Natural killer cell (primary cell): ENCODE data around the gene NCOA1. TPM values are rescaled to one million over a fixed set of nuclear protein-coding genes. Genes with fewer than 3 reads are reported as not detected.

Experiments
- ATAC-seq, 3 donors: fragments of 150-1000 bp in 2 of 3; fragments of 200-7000 bp in 1 of 3; cut with Tn5 transposase; 1 replicate in 1 of 3; 2 replicates in 2 of 3; pipeline ENCODE4 v1.10.0; 2021; ENCODE audit warnings: mild to moderate bottlenecking in 2 of 3, moderate library complexity in 2 of 3
- DNase-seq, 2 donors: peaks; one replicate each; pipeline versions ENCODE4 v3.0.0 to v3.0.0-alpha.2; 2013 to 2021; ENCODE audit warnings: mixed read lengths in 1 of 2
- H3K27ac ChIP-seq: one replicate; pipeline ENCODE4 v1.5.1; 2013; ENCODE audit warnings: mild to moderate bottlenecking, low read length
- H3K27me3 ChIP-seq: one replicate; pipeline ENCODE4 v1.6.1; 2013; ENCODE audit warnings: low read length; ENCODE audit not compliant: control insufficient read depth, insufficient read depth
- H3K36me3 ChIP-seq: one replicate; pipeline ENCODE4 v1.6.1; 2013; ENCODE audit warnings: low read length; ENCODE audit not compliant: control insufficient read depth, insufficient read depth
- H3K4me1 ChIP-seq: one replicate; pipeline ENCODE4 v1.6.1; 2013; ENCODE audit warnings: low read length; ENCODE audit not compliant: control insufficient read depth, insufficient read depth
- H3K4me3 ChIP-seq: one replicate; pipeline ENCODE4 v1.5.1; 2013; ENCODE audit warnings: low read length
- H3K9me3 ChIP-seq: one replicate; pipeline ENCODE4 v1.6.1; 2013; ENCODE audit warnings: low read length; ENCODE audit not compliant: control insufficient read depth, insufficient read depth
- H3K27ac Mint-ChIP-seq, 2 donors: one replicate each; pipeline ENCODE4 v1.8.0; 2022; ENCODE audit warnings: mild to moderate bottlenecking in 2 of 2, mixed read lengths in 2 of 2, moderate library complexity in 1 of 2
- H3K27me3 Mint-ChIP-seq, 2 donors: one replicate each; pipeline ENCODE4 v1.8.0; 2022; ENCODE audit warnings: low read depth in 2 of 2, mixed read lengths in 2 of 2
- H3K36me3 Mint-ChIP-seq: one replicate; pipeline ENCODE4 v1.8.0; 2022; ENCODE audit warnings: mixed read lengths
- H3K4me1 Mint-ChIP-seq, 2 donors: one replicate each; pipeline ENCODE4 v1.8.0; 2022; ENCODE audit warnings: mixed read lengths in 2 of 2
- H3K4me3 Mint-ChIP-seq: one replicate; pipeline ENCODE4 v1.8.0; 2022; ENCODE audit warnings: mild to moderate bottlenecking, moderate library complexity, mixed read lengths
- H3K9me3 Mint-ChIP-seq, 2 donors: one replicate each; pipeline ENCODE4 v1.8.0; 2022; ENCODE audit warnings: mixed read lengths in 2 of 2
- CTCF ChIP-seq: fragments of 200-600 bp; IDR thresholded peaks from one replicate; pipeline ENCODE4 v1.8.0; 2022; ENCODE audit warnings: antibody characterized with exemption
- WGBS: methylation state at CpG from one replicate; pipeline ENCODE4 v1.1.7; 2013; ENCODE audit warnings: missing lambda C conversion rate; ENCODE audit not compliant: insufficient coverage; 5-methylcytosine and 5-hydroxymethylcytosine counted together
- intact Hi-C: fragments of 100-400 bp; cut with micrococcal nuclease; formaldehyde crosslinking; loops from one replicate; pipeline ENCODE4 v1.14.2; 2022
- total RNA-seq, 4 donors: library from RNA; stranded (reverse); fragments of 120-200 nt in 1 of 4; gene quantifications; one replicate each; pipeline versions ENCODE4 v1.2.3 to v1.2.4, GENCODE V29; 2013 to 2022

NCOA1 gene
- total RNA-seq, 3 donors from 2014 or later (not counting 1 experiment from before 2014, with no cell fraction given), result 122 to 149 (median 124) TPM

DNA sequence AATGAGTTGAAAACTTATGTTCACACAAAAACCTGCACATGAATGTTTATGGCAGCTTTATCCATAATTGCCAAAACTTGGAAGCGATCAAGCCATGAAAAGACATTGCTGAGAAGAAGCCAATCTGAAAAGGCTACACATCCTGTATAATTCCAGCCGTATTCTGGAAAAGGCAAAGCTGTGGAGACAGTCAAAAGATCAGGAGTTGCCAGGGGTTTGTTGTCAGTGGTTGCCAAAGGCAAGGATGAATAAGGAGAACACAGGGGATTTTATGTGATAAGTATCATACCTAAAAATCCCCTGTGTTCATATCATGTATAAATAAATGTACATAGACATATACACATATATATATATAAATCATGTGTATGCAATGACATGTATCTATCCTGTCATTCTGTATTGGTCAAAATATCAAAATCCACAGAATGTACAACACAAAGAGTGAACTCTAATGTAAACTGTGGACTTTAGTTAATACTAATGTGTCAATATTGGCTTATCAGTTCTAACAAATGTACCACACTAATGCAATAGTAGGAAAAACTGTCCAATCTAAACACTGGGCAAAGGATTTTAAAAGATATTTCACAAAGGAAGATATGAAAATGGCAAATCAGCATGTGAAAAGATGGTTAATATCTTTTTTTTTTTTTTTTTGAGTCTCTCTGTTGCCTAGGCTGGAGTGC lies 226.4 kb downstream of the NCOA1 start:
- H3K36me3 ChIP-seq, result peaks cover 37% of the 10 kb centered on the region
- H3K4me1 ChIP-seq, result no peaks in the 10 kb centered on the region
- Mint-ChIP-seq H3K27ac (no peak overlapping the region), H3K4me3 (no peak overlapping the region), H3K9me3 (no peaks in the 10 kb centered on the region), H3K4me1 (peaks cover 10 to 22% of the 10 kb centered on the region in 2 donors), H3K36me3 (peaks cover 22% of the 10 kb centered on the region), H3K27me3 (no peaks in the 10 kb centered on the region)
- WGBS, result 100% methylated on average over 2 of the region's 2 CpGs
- TF ChIP-seq CTCF, result no peak
- intact Hi-C loops, result no loop called here
- no peaks in the 10 kb centered on the region for H3K27me3 ChIP-seq
- H3K4me3 ChIP-seq, result no peak overlapping the region
- no peaks in the 10 kb centered on the region for H3K9me3 ChIP-seq
- DNase-seq (no peak), ATAC-seq (no peak)
- H3K27ac ChIP-seq, result no peak overlapping the region

DNA sequence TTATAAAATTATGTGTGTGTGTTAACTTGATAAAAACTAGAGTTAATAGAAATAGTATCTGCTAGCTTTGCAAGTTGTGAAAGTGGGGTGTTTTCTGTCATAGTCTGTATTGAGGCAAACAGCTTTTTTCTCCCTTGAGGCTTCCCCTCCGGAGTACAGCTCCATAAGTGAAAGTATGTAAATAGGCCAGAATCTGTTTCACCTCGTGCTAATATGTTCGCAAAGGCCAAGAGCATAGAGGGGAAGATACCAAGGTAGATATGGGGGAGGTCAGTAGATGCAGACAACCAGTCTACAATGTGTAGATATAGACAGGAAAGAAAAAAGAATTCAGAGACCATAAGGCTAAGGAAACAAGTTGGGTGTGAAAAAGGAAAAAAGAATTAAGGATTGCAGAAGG lies 229.3 kb downstream of the NCOA1 start:
- peaks cover 16% of the 10 kb centered on the region for H3K36me3 ChIP-seq
- H3K27ac ChIP-seq, result no peak overlapping the region
- intact Hi-C loops, result no loop called here
- no peaks in the 10 kb centered on the region for H3K27me3 ChIP-seq
- H3K4me1 ChIP-seq, result no peaks in the 10 kb centered on the region
- no peak for TF ChIP-seq CTCF
- WGBS, result 73% methylated on average over 3 of the region's 3 CpGs
- ATAC-seq (peak in 1 of 3 donors; percentile 40), DNase-seq (no peak)
- Mint-ChIP-seq H3K4me1 (peaks cover 7 to 26% of the 10 kb centered on the region in 2 donors), H3K27ac (peak overlapping the region; percentile 31 to 53), H3K4me3 (no peak overlapping the region), H3K9me3 (no peaks in the 10 kb centered on the region), H3K36me3 (no peaks in the 10 kb centered on the region), H3K27me3 (no peaks in the 10 kb centered on the region)
- no peaks in the 10 kb centered on the region for H3K9me3 ChIP-seq
- no peak overlapping the region for H3K4me3 ChIP-seq

DNA sequence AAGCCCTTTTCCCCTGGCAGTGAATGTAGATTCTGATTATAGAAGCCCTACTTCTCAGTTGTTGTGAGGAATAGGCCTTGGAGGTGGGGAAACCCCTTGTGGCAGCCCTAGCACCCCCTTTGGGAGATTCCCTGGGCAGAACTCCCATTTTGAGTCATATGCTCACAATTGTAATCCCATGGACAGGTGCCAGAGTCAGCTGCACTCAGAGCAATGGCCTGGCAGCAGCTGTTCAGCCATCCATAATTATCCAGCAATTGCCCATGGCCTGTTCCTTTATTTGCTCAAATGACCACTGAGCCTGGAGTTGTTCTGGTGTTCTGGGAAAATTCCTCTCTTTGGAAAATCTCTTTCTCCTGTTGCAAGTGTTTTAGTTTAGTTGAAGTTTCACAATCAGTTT lies 230.4 kb downstream of the NCOA1 start:
- peaks cover 9 to 28% of the 10 kb centered on the region in 2 donors for H3K4me1 Mint-ChIP-seq
- no peaks in the 10 kb centered on the region for H3K36me3 Mint-ChIP-seq
- H3K27ac Mint-ChIP-seq, result peak overlapping the region; percentile 31 to 53

More for the DNA sequence above, 230.4 kb downstream of the NCOA1 start:
- Mint-ChIP-seq H3K9me3 (no peaks in the 10 kb centered on the region), H3K27me3 (no peaks in the 10 kb centered on the region), H3K4me3 (no peak overlapping the region)
- intact Hi-C loops, result no loop called here
- no peaks in the 10 kb centered on the region for H3K9me3 ChIP-seq
- peak in 1 of 2 donors; percentile 12 for DNase-seq
- no peak for TF ChIP-seq CTCF
- H3K4me1 ChIP-seq, result no peaks in the 10 kb centered on the region
- peaks cover 17% of the 10 kb centered on the region for H3K36me3 ChIP-seq
- ATAC-seq, result no peak
- no peak overlapping the region for H3K27ac ChIP-seq
- H3K27me3 ChIP-seq, result no peaks in the 10 kb centered on the region
- no peak overlapping the region for H3K4me3 ChIP-seq
